HCT116 (cell line): ENCODE results near the gene USP48. TPM values are rescaled to one million over a fixed set of nuclear protein-coding genes. Genes with fewer than 3 reads are reported as not detected.

Experiments
- ATAC-seq: fragments of 200-7000 bp; cut with Tn5 transposase; 2 replicates; pipeline ENCODE4 v1.9.1; 2020; ENCODE audit warnings: mild to moderate bottlenecking, moderate library complexity
- BruUV-seq: library from RNA; stranded (reverse); fragments of 400-500 nt; replicated peaks from 2 replicates; lab custom pipeline; 2021; lab: Mats Ljungman, UMichigan
- CTCF ChIA-PET: fragments of 300-600 bp; sonication (Branson Sonifier 250); formaldehyde crosslinking; loops from one replicate; lab custom pipeline; 2021; ENCODE audit warnings: antibody characterized with exemption; lab: Charles Lee
- POLR2A ChIA-PET: fragments of 300-600, 350-600 bp; sonication (Branson Sonifier 250); formaldehyde crosslinking; loops from one replicate; lab custom pipeline; 2021; ENCODE audit warnings: antibody characterized with exemption; lab: Charles Lee
- RAD21 ChIA-PET, 2 experiments: fragments of 300-600 bp; sonication (Branson Sonifier 250); formaldehyde crosslinking; loops; one replicate each; lab custom pipeline; 2023; ENCODE audit warnings: low total read pairs in 2 of 2; ENCODE audit not compliant: uncharacterized antibody in 2 of 2, unreplicated experiment in 2 of 2, low non-redundant PET in 1 of 2; lab: Charles Lee
- DNase-seq: peaks from one replicate; pipeline ENCODE4 v3.0.0-alpha.2; 2010; ENCODE audit warnings: low read depth, low spot score
- H2AFZ ChIP-seq: fragments of 200-600 bp; shearing (Covaris generic), sonication (generic); 2 replicates; pipeline ENCODE4 v1.6.1; 2017; ENCODE audit warnings: low read depth, mixed run types, mixed read lengths, antibody characterized with exemption, low read length; ENCODE audit not compliant: poor library complexity, severe bottlenecking
- H3K27ac ChIP-seq: 2 replicates; pipeline ENCODE4 v1.5.1; 2012; ENCODE audit warnings: low read depth, low read length
- H3K27me3 ChIP-seq: fragments of 200-600 bp; sonication (generic); 2 replicates; pipeline ENCODE4 v1.6.1; 2016; ENCODE audit warnings: mixed run types, low read length, mixed read lengths; ENCODE audit not compliant: insufficient read depth
- H3K36me3 ChIP-seq, 2 experiments: fragments of 200-500 bp in 1 of 2; fragments of 200-600 bp in 1 of 2; sonication (Bioruptor generic) in 1 of 2; sonication (generic) in 1 of 2; 2 replicates each; pipeline versions ENCODE4 v1.5.1 to v1.6.1; 2014 to 2016; ENCODE audit warnings: low read length in 2 of 2, inconsistent platforms in 1 of 2, mixed read lengths in 1 of 2, mixed run types in 1 of 2; ENCODE audit not compliant: insufficient read depth in 2 of 2, control insufficient read depth in 1 of 2
- H3K4me1 ChIP-seq, 2 experiments: fragments of 200-600 bp in 1 of 2; sonication (generic) in 1 of 2; 2 replicates each; pipeline versions ENCODE4 v1.5.1 to v1.6.1; 2012 to 2017; ENCODE audit warnings: low read length in 2 of 2, inconsistent platforms in 1 of 2, mild to moderate bottlenecking in 1 of 2, mixed read lengths in 1 of 2, mixed run types in 1 of 2, moderate library complexity in 1 of 2; ENCODE audit not compliant: insufficient read depth in 2 of 2, control insufficient read depth in 1 of 2
- H3K4me2 ChIP-seq: fragments of 200-600 bp; sonication (generic); 2 replicates; pipeline ENCODE4 v1.6.1; 2017; ENCODE audit warnings: mixed run types, low read length, mixed read lengths
- H3K4me3 ChIP-seq, 2 experiments: fragments of 200-600 bp in 1 of 2; sonication (generic) in 1 of 2; replicated peaks in 1 of 2; 2 replicates each; pipeline ENCODE4 v1.5.1; 2011 to 2016; ENCODE audit warnings: low read length in 2 of 2, control low read depth in 1 of 2, low read depth in 1 of 2, mild to moderate bottlenecking in 1 of 2, mixed read lengths in 1 of 2, mixed run types in 1 of 2
- H3K79me2 ChIP-seq: fragments of 200-600 bp; sonication (generic); 2 replicates; pipeline ENCODE4 v1.6.1; 2017; ENCODE audit warnings: mild to moderate bottlenecking, mixed run types, low read length, moderate library complexity, mixed read lengths; ENCODE audit not compliant: insufficient read depth
- H3K9ac ChIP-seq: fragments of 200-600 bp; sonication (generic); 2 replicates; pipeline ENCODE4 v1.6.1; 2016; ENCODE audit warnings: low read length, mixed read lengths
- H3K9me2 ChIP-seq: fragments of 200-600 bp; sonication (generic), shearing (Covaris generic); 2 replicates; pipeline ENCODE4 v1.6.1; 2017; ENCODE audit warnings: mixed run types, mild to moderate bottlenecking, moderate library complexity; ENCODE audit not compliant: insufficient read depth
- H3K9me3 ChIP-seq, 2 experiments: fragments of 200-500 bp in 1 of 2; fragments of 200-600 bp in 1 of 2; sonication (Bioruptor generic) in 1 of 2; sonication (generic) in 1 of 2; 2 replicates each; pipeline ENCODE4 v1.6.1; 2014 to 2017; ENCODE audit warnings: low read length in 2 of 2, mixed read lengths in 2 of 2, inconsistent platforms in 1 of 2, low read depth in 1 of 2, mild to moderate bottlenecking in 1 of 2, mixed run types in 1 of 2, moderate library complexity in 1 of 2; ENCODE audit not compliant: control insufficient read depth in 1 of 2, insufficient read depth in 1 of 2
- H4K20me1 ChIP-seq: fragments of 200-600 bp; sonication (generic), shearing (Covaris generic); 2 replicates; pipeline ENCODE4 v1.6.1; 2017; ENCODE audit warnings: mixed run types, mild to moderate bottlenecking, moderate library complexity; ENCODE audit not compliant: insufficient read depth
- EZH2 ChIP-seq: fragments of 200-600 bp; sonication (generic); IDR thresholded peaks from 2 replicates; pipeline ENCODE4 v1.6.1; 2017; ENCODE audit warnings: antibody characterized with exemption, mixed run types
- EZH2phosphoT487 ChIP-seq: fragments of 200-600 bp; IDR thresholded peaks from 2 replicates; pipeline ENCODE4 v1.6.1; 2018; ENCODE audit warnings: antibody characterized with exemption, borderline replicate concordance
- POLR2A ChIP-seq: IDR thresholded peaks from 2 replicates; pipeline ENCODE4 v1.7.0; 2011; ENCODE audit warnings: borderline replicate concordance; ENCODE audit not compliant: insufficient read depth, insufficient read length; ENCODE audit errors: extremely low read depth
- POLR2AphosphoS5 ChIP-seq: IDR thresholded peaks from 2 replicates; pipeline ENCODE4 v1.6.1; 2011; ENCODE audit warnings: mild to moderate bottlenecking, low read depth, low read length, moderate library complexity
- SIN3A ChIP-seq: IDR thresholded peaks from 2 replicates; pipeline ENCODE4 v1.6.1; 2012; ENCODE audit warnings: low read depth
- SP1 ChIP-seq: IDR thresholded peaks from 2 replicates; pipeline ENCODE4 v1.6.1; 2012; ENCODE audit warnings: low read depth
- ZNF274 ChIP-seq: fragments of 200-500 bp; sonication (Bioruptor generic); IDR thresholded peaks from 2 replicates; pipeline ENCODE4 v1.6.1; 2014; ENCODE audit warnings: mild to moderate bottlenecking, low read depth, low read length, inconsistent platforms
- intact Hi-C: fragments of 100-400 bp; cut with micrococcal nuclease; formaldehyde crosslinking; loops from 2 replicates; pipeline ENCODE4 v1.10.0; 2022
- total RNA-seq: library from RNA; stranded (reverse); gene quantifications from one replicate; pipeline ENCODE4 v1.2.1, GENCODE V29; 2021; ENCODE audit not compliant: unreplicated experiment
- TF ChIP-seq, protein P1 (sequence below): IDR thresholded peaks from 2 replicates; pipeline ENCODE4 v1.6.1; 2011; ENCODE audit warnings: mild to moderate bottlenecking, low read length, moderate library complexity; ENCODE audit not compliant: insufficient replicate concordance; ENCODE audit errors: extremely low read depth
- TF ChIP-seq, protein P2 (sequence below), 3 experiments: fragments of 200-600 bp in 1 of 3; sonication (generic) in 1 of 3; IDR thresholded peaks in 2 of 3; conservative IDR thresholded peaks in 1 of 3; 2 replicates each; pipeline ENCODE4 v1.5.1; 2012 to 2017; ENCODE audit warnings: low read depth in 2 of 3, low read length in 2 of 3, antibody characterized with exemption in 1 of 3, borderline replicate concordance in 1 of 3, control low read depth in 1 of 3, mild to moderate bottlenecking in 1 of 3, mixed read lengths in 1 of 3, mixed run types in 1 of 3, moderate library complexity in 1 of 3; ENCODE audit not compliant: insufficient read depth in 1 of 3
- TF ChIP-seq, protein P3 (sequence below): IDR thresholded peaks from 2 replicates; pipeline ENCODE4 v1.6.1; 2012

The USP48 gene
- total RNA-seq, 1 experiment from 2014 or later, result 54.8 TPM

DNA sequence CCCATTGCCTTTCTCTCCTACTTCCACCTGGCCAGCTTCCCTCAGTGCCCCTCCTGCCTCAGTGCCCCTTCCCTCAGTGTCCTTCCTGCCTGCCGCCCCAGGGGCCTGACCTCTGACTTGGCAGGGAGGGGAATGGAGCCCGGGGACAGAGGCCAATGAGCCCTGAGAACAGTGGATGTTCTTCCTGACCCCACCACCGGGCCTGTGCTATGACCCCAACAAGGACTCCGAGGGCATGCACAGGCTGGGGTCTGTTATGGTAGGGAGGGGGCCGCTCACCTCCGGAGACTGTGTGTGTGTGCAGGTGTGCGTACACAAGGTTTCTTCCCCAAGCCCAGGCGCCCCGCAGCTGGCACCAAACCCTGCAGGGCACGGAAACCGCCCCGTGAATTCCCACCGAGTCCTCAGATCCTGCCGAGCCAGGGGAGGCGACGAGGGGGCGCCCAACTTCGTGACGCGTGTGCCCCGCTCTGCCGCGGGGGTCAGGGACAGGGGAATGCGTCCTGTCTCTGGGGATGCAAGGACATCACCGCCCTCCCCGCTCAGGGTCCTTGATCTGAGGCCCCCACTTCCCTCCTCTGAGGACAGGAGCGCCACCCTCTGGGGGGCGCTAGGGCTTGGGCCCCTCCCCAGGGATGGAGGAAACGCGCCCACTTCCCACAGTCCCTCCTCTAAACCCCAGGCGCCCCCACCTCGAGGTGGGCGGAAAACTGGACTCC lies 114.6 kb downstream of the USP48 start:
- no peak for ATAC-seq
- intact Hi-C loops, result no loop called here
- Histone ChIP-seq H3K36me3 (no peaks in the 10 kb centered on the region), H3K27ac (no peak overlapping the region), H3K79me2 (no peaks in the 10 kb centered on the region), H3K9ac (no peak overlapping the region), H3K9me2 (no peaks in the 10 kb centered on the region), H2AFZ (no peak overlapping the region), H3K4me3 (no peak overlapping the region)
- no peak for DNase-seq
- ChIA-PET RAD21 (no interaction called here), POLR2A (no interaction called here)
- no TSS peak for BruUV-seq
- TF ChIP-seq SIN3A, result no peak
- no peak for TF ChIP-seq SP1
- no peak for TF ChIP-seq EZH2
- no peak for TF ChIP-seq ZNF274
- TF ChIP-seq POLR2AphosphoS5, result no peak
- TF ChIP-seq, protein P1, sequence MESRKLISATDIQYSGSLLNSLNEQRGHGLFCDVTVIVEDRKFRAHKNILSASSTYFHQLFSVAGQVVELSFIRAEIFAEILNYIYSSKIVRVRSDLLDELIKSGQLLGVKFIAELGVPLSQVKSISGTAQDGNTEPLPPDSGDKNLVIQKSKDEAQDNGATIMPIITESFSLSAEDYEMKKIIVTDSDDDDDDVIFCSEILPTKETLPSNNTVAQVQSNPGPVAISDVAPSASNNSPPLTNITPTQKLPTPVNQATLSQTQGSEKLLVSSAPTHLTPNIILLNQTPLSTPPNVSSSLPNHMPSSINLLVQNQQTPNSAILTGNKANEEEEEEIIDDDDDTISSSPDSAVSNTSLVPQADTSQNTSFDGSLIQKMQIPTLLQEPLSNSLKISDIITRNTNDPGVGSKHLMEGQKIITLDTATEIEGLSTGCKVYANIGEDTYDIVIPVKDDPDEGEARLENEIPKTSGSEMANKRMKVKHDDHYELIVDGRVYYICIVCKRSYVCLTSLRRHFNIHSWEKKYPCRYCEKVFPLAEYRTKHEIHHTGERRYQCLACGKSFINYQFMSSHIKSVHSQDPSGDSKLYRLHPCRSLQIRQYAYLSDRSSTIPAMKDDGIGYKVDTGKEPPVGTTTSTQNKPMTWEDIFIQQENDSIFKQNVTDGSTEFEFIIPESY, result no peak
- TF ChIP-seq POLR2A, result no peak
- TF ChIP-seq, protein P2, sequence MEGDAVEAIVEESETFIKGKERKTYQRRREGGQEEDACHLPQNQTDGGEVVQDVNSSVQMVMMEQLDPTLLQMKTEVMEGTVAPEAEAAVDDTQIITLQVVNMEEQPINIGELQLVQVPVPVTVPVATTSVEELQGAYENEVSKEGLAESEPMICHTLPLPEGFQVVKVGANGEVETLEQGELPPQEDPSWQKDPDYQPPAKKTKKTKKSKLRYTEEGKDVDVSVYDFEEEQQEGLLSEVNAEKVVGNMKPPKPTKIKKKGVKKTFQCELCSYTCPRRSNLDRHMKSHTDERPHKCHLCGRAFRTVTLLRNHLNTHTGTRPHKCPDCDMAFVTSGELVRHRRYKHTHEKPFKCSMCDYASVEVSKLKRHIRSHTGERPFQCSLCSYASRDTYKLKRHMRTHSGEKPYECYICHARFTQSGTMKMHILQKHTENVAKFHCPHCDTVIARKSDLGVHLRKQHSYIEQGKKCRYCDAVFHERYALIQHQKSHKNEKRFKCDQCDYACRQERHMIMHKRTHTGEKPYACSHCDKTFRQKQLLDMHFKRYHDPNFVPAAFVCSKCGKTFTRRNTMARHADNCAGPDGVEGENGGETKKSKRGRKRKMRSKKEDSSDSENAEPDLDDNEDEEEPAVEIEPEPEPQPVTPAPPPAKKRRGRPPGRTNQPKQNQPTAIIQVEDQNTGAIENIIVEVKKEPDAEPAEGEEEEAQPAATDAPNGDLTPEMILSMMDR (IDR thresholded peaks at IDR 0.05 in 2 of 3, conservative IDR thresholded peaks at IDR 0.05 in 1 of 3; ENCODE audit: borderline replicate concordance in 1 of 3, insufficient read depth in 1 of 3, low read depth in 2 of 3, low read length in 2 of 3), result no peak
- no peak for TF ChIP-seq EZH2phosphoT487
- TF ChIP-seq, protein P3, sequence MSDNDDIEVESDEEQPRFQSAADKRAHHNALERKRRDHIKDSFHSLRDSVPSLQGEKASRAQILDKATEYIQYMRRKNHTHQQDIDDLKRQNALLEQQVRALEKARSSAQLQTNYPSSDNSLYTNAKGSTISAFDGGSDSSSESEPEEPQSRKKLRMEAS, result no peak
- TF ChIP-seq, all 23 proteins: peak for 0
- CTCF ChIA-PET, result no interaction called here
- Histone ChIP-seq H3K9me3 (no peaks in the 10 kb centered on the region), H3K4me1 (peaks cover 0 to 19% of the 10 kb centered on the region in 2 experiments; a peak in 3 of 4 replicates), H3K27me3 (no peaks in the 10 kb centered on the region), H4K20me1 (no peaks in the 10 kb centered on the region), H3K4me2 (no peak overlapping the region)
